Eye (tissue), 1 donor: Measurements from ENCODE around the gene QRFP.

Source experiments
- DNase-seq: peaks from one replicate; pipeline ENCODE4 v3.0.0-alpha.2; 2015

Gene QRFP

GRCh38 chr9:130888146-130888885, 8.3 kb downstream of the QRFP start:
- DNase-seq, result no peak

- no peak for DNase-seq
These were observed 9.0 kb downstream of the QRFP start for GRCh38 chr9:130887494-130888144.

GRCh38 chr9:130886981-130887380, 9.6 kb downstream of the QRFP start:
- DNase-seq, result no peak

- DNase-seq, result no peak
These were observed 10.9 kb downstream of the QRFP start for GRCh38 chr9:130885484-130886375.

GRCh38 chr9:130884542-130885483, 11.8 kb downstream of the QRFP start:
- no peak for DNase-seq

GRCh38 chr9:130884111-130884531, 12.5 kb downstream of the QRFP start:
- DNase-seq, result no peak

GRCh38 chr9:130883479-130883878, 13.1 kb downstream of the QRFP start:
- DNase-seq, result no peak

GRCh38 chr9:130882696-130883225, 13.9 kb downstream of the QRFP start:
- DNase-seq, result no peak

GRCh38 chr9:130881516-130881915, 15.1 kb downstream of the QRFP start:
- no peak for DNase-seq

GRCh38 chr9:130880599-130881220, 15.9 kb downstream of the QRFP start:
- DNase-seq, result no peak

- no peak for DNase-seq
These were observed 16.7 kb downstream of the QRFP start for GRCh38 chr9:130879863-130880411.

GRCh38 chr9:130878295-130878694, 18.3 kb downstream of the QRFP start:
- no peak for DNase-seq

- DNase-seq, result no peak
These were observed 19.3 kb downstream of the QRFP start for GRCh38 chr9:130877300-130877699.

- no peak for DNase-seq
These were observed 21.8 kb downstream of the QRFP start for GRCh38 chr9:130874783-130875182.

GRCh38 chr9:130873966-130874365, 22.6 kb downstream of the QRFP start:
- no peak for DNase-seq

GRCh38 chr9:130872912-130873503, 23.6 kb downstream of the QRFP start:
- DNase-seq, result no peak

GRCh38 chr9:130872508-130872907, 24.1 kb downstream of the QRFP start:
- no peak for DNase-seq

- no peak for DNase-seq
These were observed 24.5 kb downstream of the QRFP start for GRCh38 chr9:130872093-130872492.

GRCh38 chr9:130871395-130872062, 25.1 kb downstream of the QRFP start:
- DNase-seq, result no peak
